ENCODE data around the gene CD24. TPM values are rescaled to one million over a fixed set of nuclear protein-coding genes. Genes with fewer than 3 reads are reported as not detected.
"Not testable (repeated sequence)": the region's sequence is repeated elsewhere in the genome, so short reads cannot be mapped to it uniquely, and the experiment has no call there.

The CD24 gene
- total RNA-seq, 2 donors from 2014 or later: 3.3 TPM; not detected in 1

DNA sequence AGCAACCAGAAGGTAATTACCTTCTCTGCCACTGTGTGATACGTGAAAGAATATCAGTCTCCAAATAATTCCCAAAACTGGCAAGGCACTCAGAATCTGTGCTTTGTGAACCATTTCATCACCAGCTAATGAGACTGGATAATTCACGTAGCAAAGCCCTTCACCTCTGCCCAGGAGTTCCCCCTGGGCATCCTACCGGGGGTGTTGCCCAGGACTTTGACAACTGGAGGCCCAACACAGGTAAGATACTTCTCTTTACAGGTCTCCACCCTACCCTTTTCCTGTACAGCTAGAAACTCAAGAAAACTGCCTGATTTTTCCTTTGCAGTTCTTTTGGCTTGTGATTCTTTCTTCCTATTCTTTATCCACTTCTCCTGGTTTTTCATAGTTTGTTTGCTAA, 2.7 kb upstream of the CD24 start:
- Mint-ChIP-seq H3K27ac (no peak overlapping the region), H3K4me1 (peaks cover 7% of the 10 kb centered on the region), H3K4me3 (no peak overlapping the region), H3K36me3 (ENCODE audit: low read depth) (no peaks in the 10 kb centered on the region), H3K27me3 (peaks cover 55% of the 10 kb centered on the region)
- ATAC-seq (no peak), DNase-seq (no peak)
- no peaks in the 10 kb centered on the region for H3K9me3 ChIP-seq (ENCODE audit: control insufficient read depth, low read length, poor library complexity, severe bottlenecking)

DNA sequence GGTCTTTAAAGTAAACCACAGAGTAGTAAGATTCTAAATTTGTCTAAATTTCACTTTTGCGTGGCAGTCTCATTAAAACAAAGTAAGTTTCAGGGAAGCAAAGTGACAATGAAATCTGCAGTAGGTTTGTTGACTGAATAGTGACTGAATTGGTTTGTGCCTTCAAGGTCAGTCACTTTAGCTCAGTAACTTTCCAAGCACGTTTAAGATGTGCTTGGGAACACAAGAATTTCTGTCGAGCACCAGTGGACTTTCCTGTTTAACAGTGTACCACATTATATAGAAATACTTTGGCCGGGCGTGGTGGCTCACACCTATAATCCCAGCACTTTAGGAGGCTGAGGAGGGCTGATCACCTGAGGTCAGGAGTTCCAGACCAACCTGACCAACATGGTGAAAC, 1.7 kb upstream of the CD24 start:
- Mint-ChIP-seq H3K27ac (no peak overlapping the region), H3K36me3 (ENCODE audit: low read depth) (no peaks in the 10 kb centered on the region), H3K27me3 (peaks cover 58% of the 10 kb centered on the region), H3K4me3 (no peak overlapping the region), H3K4me1 (peaks cover 7% of the 10 kb centered on the region)
- ATAC-seq: no peak
- DNase-seq: no peak
- no peaks in the 10 kb centered on the region for H3K9me3 ChIP-seq (ENCODE audit: control insufficient read depth, low read length, poor library complexity, severe bottlenecking)

DNA sequence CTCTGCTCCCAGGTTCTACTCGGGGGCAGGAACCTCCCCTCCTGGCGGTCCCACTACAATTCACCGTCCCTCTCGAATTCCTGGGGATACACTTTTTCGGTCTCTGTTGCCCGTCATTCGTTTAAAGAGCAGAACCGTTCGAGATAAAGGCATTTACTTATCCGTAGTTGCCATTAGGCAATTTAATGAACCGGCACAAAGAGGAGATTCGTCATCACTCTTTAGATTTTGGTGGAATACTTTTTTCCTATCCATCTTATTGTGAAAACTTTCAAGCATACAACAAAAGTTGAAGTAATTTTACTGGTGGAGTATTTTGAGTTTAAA, 1.2 kb upstream of the CD24 start:
- ATAC-seq (no peak), DNase-seq (no peak)
- peaks cover 53% of the 10 kb centered on the region for H3K27me3 Mint-ChIP-seq
- H3K9me3 ChIP-seq (ENCODE audit: control insufficient read depth, low read length, poor library complexity, severe bottlenecking): no peaks in the 10 kb centered on the region
- H3K36me3 Mint-ChIP-seq (ENCODE audit: low read depth): no peaks in the 10 kb centered on the region
- peaks cover 7% of the 10 kb centered on the region for H3K4me1 Mint-ChIP-seq
- H3K4me3 Mint-ChIP-seq: peak overlapping the region; percentile 84
- H3K27ac Mint-ChIP-seq: no peak overlapping the region

DNA sequence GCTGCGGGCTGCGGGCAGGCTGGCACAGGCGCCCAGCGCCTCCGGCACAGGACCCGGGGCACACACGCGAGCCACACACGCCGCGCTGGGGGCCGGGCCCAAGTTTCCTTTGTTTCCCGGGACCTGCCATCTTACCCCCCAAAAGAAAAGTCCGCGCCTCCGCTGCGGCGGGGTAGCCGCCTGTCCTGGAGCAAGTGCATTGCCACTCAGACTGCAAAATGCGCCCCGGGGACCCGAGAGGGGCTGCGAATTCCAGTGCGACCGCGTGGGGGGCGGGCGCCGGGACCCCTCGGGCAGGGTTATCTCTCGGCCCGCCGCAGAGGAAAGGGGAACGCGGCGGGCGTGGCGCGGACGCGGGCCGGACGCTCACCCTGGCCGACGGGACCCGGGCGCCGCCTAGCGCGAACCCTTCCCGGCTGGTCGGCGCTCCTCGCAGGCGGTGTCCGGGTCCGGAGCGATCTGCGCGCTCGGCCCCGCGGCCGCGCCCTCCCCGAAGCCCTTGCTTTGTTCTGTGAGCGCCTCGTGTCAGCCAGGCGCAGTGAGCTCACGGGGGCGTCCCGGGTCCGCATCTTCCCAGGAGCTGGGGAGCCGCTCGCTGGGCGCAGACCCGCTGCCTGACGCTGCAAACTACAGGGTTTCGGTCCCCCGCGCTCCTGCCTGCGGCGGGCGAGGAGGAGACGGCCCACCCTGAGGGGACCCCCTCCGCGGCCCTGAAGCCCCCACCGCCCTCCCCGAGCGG, 639 bp upstream of the CD24 start:
- Mint-ChIP-seq H3K36me3 (ENCODE audit: low read depth) (no peaks in the 10 kb centered on the region), H3K4me3 (peak overlapping the region; percentile 84), H3K4me1 (peaks cover 7% of the 10 kb centered on the region), H3K27me3 (peaks cover 51% of the 10 kb centered on the region), H3K27ac (no peak overlapping the region)
- peak; percentile 32 for ATAC-seq
- H3K9me3 ChIP-seq (ENCODE audit: control insufficient read depth, low read length, poor library complexity, severe bottlenecking): no peaks in the 10 kb centered on the region
- no peak for DNase-seq

DNA sequence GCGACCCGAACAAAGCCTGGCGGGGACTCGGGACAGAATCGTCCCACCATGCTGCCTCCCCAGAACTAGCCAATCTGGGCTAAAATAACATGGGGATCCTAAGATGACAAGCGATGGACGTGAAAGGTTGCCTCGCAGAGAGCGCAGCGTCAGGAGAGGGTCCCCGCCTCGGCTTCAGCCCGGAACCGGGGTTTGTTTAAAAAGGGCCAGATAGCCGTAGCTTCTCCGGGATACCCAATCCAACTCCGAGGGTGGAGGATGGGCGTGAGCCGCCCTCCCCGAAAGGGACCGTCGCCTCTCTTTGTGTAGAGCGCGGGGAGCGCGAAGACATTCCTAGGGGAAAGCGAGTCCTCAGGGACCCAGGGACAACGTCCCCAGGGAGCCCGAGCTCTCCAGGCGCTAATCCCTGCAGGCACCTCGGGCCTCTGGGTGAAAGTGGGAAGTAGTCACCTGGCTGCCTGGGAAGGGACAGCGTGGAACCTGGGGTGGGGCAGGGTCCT, 643 bp downstream of the CD24 start:
- Mint-ChIP-seq H3K36me3 (ENCODE audit: low read depth) (no peaks in the 10 kb centered on the region), H3K4me1 (peaks cover 7% of the 10 kb centered on the region), H3K4me3 (peak overlapping the region; percentile 82), H3K27me3 (peaks cover 49% of the 10 kb centered on the region), H3K27ac (no peak overlapping the region)
- ATAC-seq (no peak), DNase-seq (no peak)
- no peaks in the 10 kb centered on the region for H3K9me3 ChIP-seq (ENCODE audit: control insufficient read depth, low read length, poor library complexity, severe bottlenecking)

DNA sequence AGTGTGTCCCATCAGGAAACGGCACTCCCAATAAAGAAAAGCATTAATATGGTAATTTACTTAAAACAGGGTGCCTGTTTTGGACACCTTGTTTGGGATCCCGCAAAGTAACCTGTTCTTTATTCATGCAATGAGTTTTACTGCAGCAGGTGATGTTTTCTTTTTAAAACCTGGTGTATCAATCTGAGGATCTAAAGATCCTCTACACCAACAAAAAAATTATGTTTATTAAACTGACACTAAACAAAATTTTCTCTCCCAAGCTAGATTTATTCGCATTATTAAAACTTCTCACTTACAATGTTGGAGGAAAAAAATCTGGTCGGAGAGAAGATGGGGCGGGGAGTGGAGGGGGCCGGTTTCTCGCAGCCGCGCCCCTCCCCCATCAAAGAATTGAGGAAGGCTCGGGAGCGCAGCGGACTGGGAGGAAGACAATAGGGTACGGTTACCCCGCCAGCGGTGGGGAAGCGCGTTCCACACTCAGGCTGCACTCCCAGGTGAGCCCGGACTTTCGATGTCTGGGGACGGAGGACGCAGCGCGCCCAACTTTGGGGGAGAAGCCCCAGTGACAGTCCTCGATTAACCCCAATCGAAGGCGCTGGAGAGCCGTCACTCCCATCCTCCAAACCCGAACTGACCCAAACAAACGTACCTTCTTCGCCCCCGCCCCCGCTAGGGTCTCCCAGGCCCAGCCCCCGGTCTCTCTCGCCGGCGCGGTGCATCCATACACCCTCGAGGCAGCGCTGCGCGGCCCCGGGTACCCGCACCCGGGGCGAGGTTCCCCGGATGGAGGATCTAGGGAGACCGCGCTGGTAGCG, 1.3 kb downstream of the CD24 start:
- peaks cover 55% of the 10 kb centered on the region for H3K27me3 Mint-ChIP-seq
- no peak for ATAC-seq

DNA sequence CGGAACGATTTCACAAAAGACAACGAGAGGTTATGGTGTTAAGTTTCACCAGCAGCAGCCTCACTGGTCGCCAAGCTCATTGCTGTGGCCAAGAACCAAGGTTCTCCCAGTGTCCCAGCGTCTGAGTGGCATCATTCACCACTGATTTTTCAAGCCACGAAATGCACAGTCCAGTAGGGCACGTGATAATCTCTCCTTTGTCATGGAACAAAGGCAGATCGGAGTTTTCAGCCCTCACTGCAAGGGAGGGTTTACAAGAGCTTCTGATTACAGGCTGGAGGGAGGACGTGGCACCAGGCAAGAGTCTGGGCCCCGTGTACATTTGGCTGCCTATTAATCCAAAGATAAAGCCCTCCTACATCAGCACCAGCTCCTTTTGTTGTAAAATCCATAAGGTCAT, 2.0 kb downstream of the CD24 start:
- Mint-ChIP-seq H3K27ac (no peak overlapping the region), H3K27me3 (peaks cover 58% of the 10 kb centered on the region), H3K4me1 (peaks cover 7% of the 10 kb centered on the region), H3K4me3 (peak overlapping the region; percentile 9), H3K36me3 (ENCODE audit: low read depth) (no peaks in the 10 kb centered on the region)
- DNase-seq: no peak
- no peaks in the 10 kb centered on the region for H3K9me3 ChIP-seq (ENCODE audit: control insufficient read depth, low read length, poor library complexity, severe bottlenecking)
- no peak for ATAC-seq

More for the DNA sequence above, 1.3 kb downstream of the CD24 start:
- no peaks in the 10 kb centered on the region for H3K9me3 ChIP-seq (ENCODE audit: control insufficient read depth, low read length, poor library complexity, severe bottlenecking)
- peaks cover 7% of the 10 kb centered on the region for H3K4me1 Mint-ChIP-seq
- no peaks in the 10 kb centered on the region for H3K36me3 Mint-ChIP-seq (ENCODE audit: low read depth)
- no peak overlapping the region for H3K27ac Mint-ChIP-seq
- peak overlapping the region; percentile 82 for H3K4me3 Mint-ChIP-seq
- DNase-seq: no peak

DNA sequence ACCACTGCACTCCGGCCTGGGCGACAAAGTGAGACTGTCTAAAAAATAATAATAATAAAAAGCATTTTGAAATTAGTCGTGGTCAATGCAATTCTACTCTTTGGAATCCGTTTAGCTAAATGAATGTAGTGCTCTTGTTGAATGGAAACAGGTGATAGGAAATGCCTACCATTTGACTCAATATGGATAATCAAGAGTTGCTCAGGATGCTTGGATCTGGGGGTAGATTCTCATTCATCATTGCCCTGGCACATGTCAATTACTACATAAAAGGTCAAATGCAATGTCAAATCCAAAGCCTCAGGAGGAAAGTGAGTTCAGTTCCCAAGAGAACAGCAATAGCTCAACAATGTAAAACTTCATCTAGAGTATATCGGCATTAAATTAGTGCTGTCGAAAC, 3.8 kb downstream of the CD24 start:
- not testable (repeated sequence) for H3K4me3 Mint-ChIP-seq; H3K4me1 Mint-ChIP-seq; DNase-seq; H3K36me3 Mint-ChIP-seq (ENCODE audit: low read depth); H3K27ac Mint-ChIP-seq; ATAC-seq; H3K9me3 ChIP-seq (ENCODE audit: control insufficient read depth, low read length, poor library complexity, severe bottlenecking)
- peaks cover 57% of the 10 kb centered on the region for H3K27me3 Mint-ChIP-seq

DNA sequence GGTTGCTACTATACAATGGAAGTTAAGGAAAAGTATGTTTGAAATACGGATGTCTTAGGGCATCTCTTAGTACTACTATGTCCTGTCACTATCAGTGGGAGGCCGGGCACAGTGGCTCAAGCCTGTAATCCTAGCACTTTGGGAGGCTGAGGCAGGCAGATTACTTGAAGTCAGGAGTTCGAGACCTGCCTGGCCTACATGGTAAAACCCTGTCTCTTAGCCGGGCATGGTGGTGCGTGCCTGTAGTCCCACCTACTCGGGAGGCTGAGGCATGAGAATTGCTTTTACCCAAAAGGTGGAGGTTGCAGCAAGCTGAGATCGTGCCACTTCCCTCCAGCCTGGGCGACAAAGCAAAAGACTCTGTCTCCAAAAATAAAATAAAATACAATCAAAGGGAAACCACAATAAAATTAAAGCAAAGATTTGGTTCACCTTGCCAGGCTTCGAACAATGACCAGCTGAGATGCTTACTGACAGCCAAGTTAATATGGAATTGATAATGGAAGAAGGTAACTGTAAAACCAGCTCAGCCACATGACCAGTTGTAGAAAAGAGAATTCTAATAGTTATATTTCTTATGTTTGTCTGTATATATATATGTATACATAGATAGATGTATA, 6.5 kb downstream of the CD24 start:
- ATAC-seq (no peak), DNase-seq (no peak)
- H3K4me3 Mint-ChIP-seq: no peak overlapping the region
- H3K27ac Mint-ChIP-seq: no peak overlapping the region
- peaks cover 60% of the 10 kb centered on the region for H3K27me3 Mint-ChIP-seq
- H3K4me1 Mint-ChIP-seq: no peaks in the 10 kb centered on the region
- no peaks in the 10 kb centered on the region for H3K36me3 Mint-ChIP-seq (ENCODE audit: low read depth)
- H3K9me3 ChIP-seq (ENCODE audit: control insufficient read depth, low read length, poor library complexity, severe bottlenecking): no peaks in the 10 kb centered on the region

DNA sequence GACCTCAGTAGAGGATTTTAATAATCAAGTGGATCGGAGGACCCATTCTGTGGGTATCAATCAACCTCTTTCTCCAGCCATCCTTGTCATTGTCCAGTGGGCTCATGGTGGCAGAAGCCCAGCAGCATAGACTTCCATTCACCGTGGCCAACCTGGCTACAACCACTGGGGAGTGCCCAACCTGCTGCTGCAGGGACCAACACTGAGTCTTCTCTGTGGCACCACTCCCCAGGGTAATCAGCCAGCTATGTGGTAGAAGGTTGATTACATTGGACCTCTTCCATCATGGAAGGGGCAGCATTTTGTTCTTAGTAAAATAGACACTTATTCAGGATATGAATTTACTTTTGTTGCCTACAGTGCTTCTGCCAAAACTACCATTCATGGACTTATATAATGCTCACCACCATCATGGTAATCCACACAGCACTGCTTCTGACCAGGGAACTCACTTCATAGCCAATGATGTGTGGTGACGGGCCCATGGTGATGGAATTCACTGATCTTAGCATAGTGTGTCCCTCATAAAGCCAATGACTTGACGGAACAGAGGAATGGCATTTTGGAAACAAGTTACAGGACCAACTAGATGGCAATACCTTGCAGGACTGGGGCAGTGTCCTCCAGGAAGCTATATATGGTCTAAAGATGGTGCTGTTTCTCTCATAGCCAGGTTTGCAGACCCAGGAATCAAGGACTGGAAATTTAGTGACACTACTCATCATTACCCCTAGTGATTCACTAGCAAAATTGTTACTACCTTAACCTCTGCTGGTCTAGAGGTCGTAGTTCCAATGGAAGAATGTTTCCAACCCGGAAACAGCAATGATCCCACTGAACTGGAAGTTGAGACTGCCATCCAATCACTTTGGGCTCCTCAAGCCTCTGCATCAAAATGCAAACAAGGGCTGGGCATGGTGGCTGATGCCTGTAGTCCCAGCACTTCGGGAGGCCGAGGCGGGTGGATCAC, 7.6 kb downstream of the CD24 start:
- DNase-seq (no peak), ATAC-seq (no peak)
- no peaks in the 10 kb centered on the region for H3K36me3 Mint-ChIP-seq (ENCODE audit: low read depth)
- H3K9me3 ChIP-seq (ENCODE audit: control insufficient read depth, low read length, poor library complexity, severe bottlenecking): no peaks in the 10 kb centered on the region
- H3K4me1 Mint-ChIP-seq: no peaks in the 10 kb centered on the region
- peaks cover 49% of the 10 kb centered on the region for H3K27me3 Mint-ChIP-seq
- H3K4me3 Mint-ChIP-seq: no peak overlapping the region
- H3K27ac Mint-ChIP-seq: no peak overlapping the region

DNA sequence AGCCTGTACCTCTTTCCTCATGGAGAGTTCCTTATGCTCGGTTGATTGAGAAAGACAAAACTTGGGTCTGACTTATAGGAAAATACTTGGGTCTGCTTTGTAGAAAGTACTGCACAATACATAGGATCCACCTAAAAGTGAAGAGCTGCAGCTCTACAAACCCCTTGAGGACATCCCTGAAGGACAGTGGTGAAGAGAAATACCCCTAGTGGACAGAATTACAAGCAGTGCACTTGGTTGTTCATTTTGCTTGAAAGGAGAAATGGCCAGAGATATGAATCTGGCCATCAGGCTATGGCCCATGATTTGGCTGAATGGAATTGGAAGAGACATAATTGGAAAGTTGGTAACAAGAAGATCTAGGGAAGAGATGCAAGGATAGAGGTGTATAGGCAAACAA, 8.3 kb downstream of the CD24 start:
- Mint-ChIP-seq H3K27ac (no peak overlapping the region), H3K27me3 (peaks cover 44% of the 10 kb centered on the region), H3K4me1 (no peaks in the 10 kb centered on the region), H3K4me3 (no peak overlapping the region), H3K36me3 (ENCODE audit: low read depth) (no peaks in the 10 kb centered on the region)
- DNase-seq (no peak), ATAC-seq (no peak)
- no peaks in the 10 kb centered on the region for H3K9me3 ChIP-seq (ENCODE audit: control insufficient read depth, low read length, poor library complexity, severe bottlenecking)

DNA sequence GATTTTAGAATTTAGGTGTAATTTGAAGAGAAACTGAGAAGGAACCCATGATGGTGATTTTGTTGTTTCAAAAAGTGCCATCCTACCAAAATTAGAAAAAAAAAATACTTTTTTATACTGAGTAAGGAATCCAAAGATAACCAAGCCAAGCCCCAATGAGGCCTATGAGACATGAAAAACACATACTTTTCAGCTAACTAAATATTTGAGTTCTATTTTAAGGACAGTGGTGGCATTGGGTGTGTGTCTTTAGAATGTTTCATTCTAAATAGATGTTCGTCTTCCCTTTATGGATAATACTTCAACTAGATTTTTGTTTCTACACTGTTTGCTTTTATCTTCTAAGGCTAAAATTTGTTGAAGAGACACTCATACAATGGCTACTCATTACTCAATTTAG, 9.6 kb downstream of the CD24 start:
- no peaks in the 10 kb centered on the region for H3K4me1 Mint-ChIP-seq
- peaks cover 47% of the 10 kb centered on the region for H3K27me3 Mint-ChIP-seq
- no peak overlapping the region for H3K27ac Mint-ChIP-seq
- H3K9me3 ChIP-seq (ENCODE audit: control insufficient read depth, low read length, poor library complexity, severe bottlenecking): no peaks in the 10 kb centered on the region
- ATAC-seq: no peak
- no peaks in the 10 kb centered on the region for H3K36me3 Mint-ChIP-seq (ENCODE audit: low read depth)
- H3K4me3 Mint-ChIP-seq: no peak overlapping the region
- DNase-seq: no peak
